Gastroesophageal sphincter (tissue), 4 donors: ENCODE data around the gene LRRC66. TPM values are rescaled to one million over a fixed set of nuclear protein-coding genes. Genes with fewer than 3 reads are reported as not detected.
A peak's percentile ranks its signal among the peaks of the same experiment; 100 is the strongest.

ENCODE experiments used
- ATAC-seq: fragments of 150-250 bp; one replicate; pipeline ENCODE4 v1.9.1; 2016; ENCODE audit warnings: mild to moderate bottlenecking, moderate library complexity
- H3K27ac ChIP-seq, 4 donors: fragments of 200-600 bp; sonication (generic) in 3 of 4; 1 replicate in 3 of 4; 2 replicates in 1 of 4; pipeline ENCODE4 v1.5.1; 2016 to 2019
- H3K27me3 ChIP-seq: fragments of 200-600 bp; sonication (generic); one replicate; pipeline ENCODE4 v1.5.1; 2019
- H3K36me3 ChIP-seq, 2 donors: fragments of 200-600 bp; sonication (generic); one replicate each; pipeline ENCODE4 v1.5.1; 2019; ENCODE audit warnings: control low read depth in 1 of 2
- H3K4me1 ChIP-seq, 3 donors: fragments of 200-600 bp; sonication (generic); 1 replicate in 2 of 3; 2 replicates in 1 of 3; pipeline ENCODE4 v1.5.1; 2016 to 2019; ENCODE audit warnings: control low read depth in 2 of 3
- H3K4me3 ChIP-seq, 2 donors: fragments of 200-600 bp; sonication (generic); one replicate each; pipeline ENCODE4 v1.5.1; 2019; ENCODE audit warnings: mild to moderate bottlenecking in 1 of 2, moderate library complexity in 1 of 2
- H3K9me3 ChIP-seq, 3 donors: fragments of 200-600 bp; sonication (generic); one replicate each; pipeline ENCODE4 v1.5.1; 2017 to 2019; ENCODE audit warnings: control low read depth in 2 of 3
- CTCF ChIP-seq, 4 experiments: fragments of 200-600 bp in 2 of 4; fragments of 450-650 bp in 2 of 4; sonication (generic) in 1 of 4; IDR thresholded peaks; one replicate each; pipeline ENCODE4 v1.5.1; 2017 to 2019; ENCODE audit warnings: antibody characterized with exemption in 4 of 4, mild to moderate bottlenecking in 2 of 4, moderate library complexity in 2 of 4
- EP300 ChIP-seq: sonication (generic); formaldehyde crosslinking; IDR thresholded peaks from one replicate; pipeline ENCODE4 v1.6.1; 2017; ENCODE audit warnings: antibody characterized with exemption, mild to moderate bottlenecking
- POLR2A ChIP-seq, 2 donors: fragments of 450-650 bp; IDR thresholded peaks; one replicate each; pipeline ENCODE4 v1.6.1; 2017; ENCODE audit warnings: antibody characterized with exemption in 2 of 2, mild to moderate bottlenecking in 2 of 2, moderate library complexity in 1 of 2
- POLR2AphosphoS5 ChIP-seq: sonication (generic); formaldehyde crosslinking; IDR thresholded peaks from one replicate; pipeline ENCODE4 v1.6.1; 2017; ENCODE audit warnings: antibody characterized with exemption
- WGBS, 2 donors: methylation state at CpG; one replicate each; pipeline ENCODE4 v1.1.5; 2018; ENCODE audit warnings: low coverage in 1 of 2; 5-methylcytosine and 5-hydroxymethylcytosine counted together
- total RNA-seq, 4 donors: library from RNA; depleted of rRNA; stranded (reverse); fragments of >200 nt; gene quantifications; one replicate each; pipeline ENCODE4 v1.1.0, GENCODE V29; 2016

LRRC66 gene
- total RNA-seq, 4 donors from 2014 or later, result 0.10 to 1.4 (median 0.36) TPM

- no peak for ATAC-seq
Measured at GRCh38 chr4:52036886-52037530, 16.8 kb upstream of the LRRC66 start.

GRCh38 chr4:52035190-52035589, 15.0 kb upstream of the LRRC66 start:
- no peaks in the 10 kb centered on the region for H3K27me3 ChIP-seq
- no peak for TF ChIP-seq CTCF (IDR thresholded peaks at IDR 0.05)
- no peak for TF ChIP-seq POLR2A (IDR thresholded peaks at IDR 0.05)
- no peak for TF ChIP-seq EP300
- TF ChIP-seq POLR2AphosphoS5, result no peak
- no peaks in the 10 kb centered on the region for H3K9me3 ChIP-seq
- no peak overlapping the region for H3K27ac ChIP-seq
- no peak for ATAC-seq
- WGBS, 2 donors, result 97 to 100% methylated on average over 2 of the region's 2 CpGs
- no peak overlapping the region for H3K4me3 ChIP-seq
- H3K4me1 ChIP-seq, result peaks cover 0 to 50% (median 9%) of the 10 kb centered on the region in 3 donors
- H3K36me3 ChIP-seq, result peaks cover 0 to 5% of the 10 kb centered on the region in 2 donors

More at GRCh38 chr4:52036886-52037530, 16.8 kb upstream of the LRRC66 start:
- Histone ChIP-seq H3K36me3 (peaks cover 0 to 3% of the 10 kb centered on the region in 2 donors), H3K4me3 (peak overlapping the region; percentile 72 to 78), H3K9me3 (no peaks in the 10 kb centered on the region), H3K27ac (peak overlapping the region in 3 of 4 donors; percentile 17 to 85 (median 81)), H3K27me3 (no peaks in the 10 kb centered on the region), H3K4me1 (peaks cover 0 to 50% (median 9%) of the 10 kb centered on the region in 3 donors)
- 11 to 17% methylated on average over 7 of the region's 7 CpGs for WGBS, 2 donors
- no peak for TF ChIP-seq EP300
- TF ChIP-seq CTCF (IDR thresholded peaks at IDR 0.05), result no peak
- TF ChIP-seq POLR2AphosphoS5, result no peak
- TF ChIP-seq POLR2A (IDR thresholded peaks at IDR 0.05), result no peak

GRCh38 chr4:52032005-52032404, 11.8 kb upstream of the LRRC66 start:
- H3K9me3 ChIP-seq, result no peaks in the 10 kb centered on the region
- WGBS, 2 donors, result 83 to 100% methylated on average over 1 of the region's 1 CpG
- H3K4me1 ChIP-seq, result peaks cover 0 to 39% (median 9%) of the 10 kb centered on the region in 3 donors
- ATAC-seq, result no peak
- TF ChIP-seq EP300, result no peak
- TF ChIP-seq POLR2AphosphoS5, result no peak
- no peak for TF ChIP-seq CTCF (IDR thresholded peaks at IDR 0.05)
- TF ChIP-seq POLR2A (IDR thresholded peaks at IDR 0.05), result no peak
- H3K36me3 ChIP-seq, result peaks cover 0 to 31% of the 10 kb centered on the region in 2 donors
- H3K27me3 ChIP-seq, result no peaks in the 10 kb centered on the region
- no peak overlapping the region for H3K4me3 ChIP-seq
- no peak overlapping the region for H3K27ac ChIP-seq

GRCh38 chr4:52028970-52029369, 8.8 kb upstream of the LRRC66 start:
- H3K9me3 ChIP-seq, result no peaks in the 10 kb centered on the region
- no peak overlapping the region for H3K4me3 ChIP-seq
- peaks cover 0 to 53% of the 10 kb centered on the region in 2 donors for H3K36me3 ChIP-seq
- 45 to 50% methylated on average over 1 of the region's 1 CpG for WGBS, 2 donors
- H3K27me3 ChIP-seq, result no peaks in the 10 kb centered on the region
- no peak for ATAC-seq
- TF ChIP-seq POLR2A (IDR thresholded peaks at IDR 0.05) (no peak), EP300 (no peak), POLR2AphosphoS5 (no peak), CTCF (IDR thresholded peaks at IDR 0.05) (no peak)
- H3K4me1 ChIP-seq, result peaks cover 0 to 15% (median 0%) of the 10 kb centered on the region in 3 donors
- no peak overlapping the region for H3K27ac ChIP-seq

GRCh38 chr4:52017814-52018213, 2.3 kb downstream of the LRRC66 start:
- H3K36me3 ChIP-seq, result peaks cover 0 to 34% of the 10 kb centered on the region in 2 donors
- TF ChIP-seq POLR2AphosphoS5 (no peak), EP300 (no peak), POLR2A (IDR thresholded peaks at IDR 0.05) (no peak), CTCF (IDR thresholded peaks at IDR 0.05) (no peak)
- ATAC-seq, result no peak
- no peak overlapping the region for H3K27ac ChIP-seq
- no peaks in the 10 kb centered on the region for H3K4me1 ChIP-seq
- H3K4me3 ChIP-seq, result no peak overlapping the region
- H3K27me3 ChIP-seq, result no peaks in the 10 kb centered on the region
- H3K9me3 ChIP-seq, result no peaks in the 10 kb centered on the region
- WGBS, 2 donors, result 0 to 42% methylated on average over 1 of the region's 1 CpG
